SHP77 treated with DMSO at 0.1 percent for 48 hours (cell line): ENCODE results near the gene SLC12A7.
A peak's percentile ranks its signal among the peaks of the same experiment; 100 is the strongest.

ENCODE experiments used
- DNase-seq: peaks from one replicate; lab custom pipeline; 2025; lab: John Stamatoyannopoulos, UW

Gene SLC12A7

DNA sequence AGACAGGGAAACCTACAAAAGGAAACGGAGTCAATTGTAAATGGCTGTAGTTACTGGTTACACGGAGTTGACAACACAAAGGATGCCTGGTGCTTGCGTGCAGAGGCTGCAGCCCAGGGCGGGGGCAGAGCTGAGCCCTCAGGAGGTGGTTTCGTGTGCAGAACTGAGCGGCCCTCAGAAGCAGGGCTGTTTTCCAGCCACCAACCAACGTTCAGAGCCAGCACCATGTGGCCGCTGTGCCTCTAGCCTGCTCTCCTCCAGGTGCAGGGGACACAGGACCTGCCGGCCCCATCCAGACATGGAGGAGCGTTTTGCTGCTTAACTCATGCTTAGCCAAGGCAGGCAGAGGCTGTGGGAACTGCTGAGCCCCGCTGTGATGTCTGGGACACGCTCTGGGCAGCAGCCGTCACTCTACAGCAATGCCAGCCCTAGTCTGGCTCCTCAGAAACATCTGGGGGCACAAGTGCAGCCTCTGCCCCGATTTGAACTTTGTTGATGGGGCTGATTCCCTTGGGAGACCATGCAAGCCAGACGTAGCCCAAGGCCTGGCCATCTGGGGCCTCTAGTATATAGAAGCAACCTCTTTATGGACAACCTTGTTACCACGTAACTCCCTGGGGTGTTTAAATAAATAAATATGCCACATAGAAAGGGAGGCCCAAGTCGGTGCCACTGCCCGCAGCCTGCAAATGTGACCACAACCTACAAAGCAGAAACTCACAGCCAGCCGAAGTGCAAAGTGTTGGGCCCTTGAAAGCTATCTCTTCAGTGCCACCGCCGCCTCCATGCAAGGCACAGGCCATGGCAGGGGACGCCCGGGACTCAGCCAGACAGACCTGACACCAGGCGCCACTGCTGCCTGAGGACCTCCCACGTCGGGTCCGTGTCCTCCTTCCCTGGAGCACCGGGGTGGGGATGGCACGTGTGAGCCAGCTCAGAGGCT, 61.2 kb downstream of the SLC12A7 start:
- DNase-seq, result peak; percentile 12

GRCh38 chr5:1048861-1049838, 62.7 kb downstream of the SLC12A7 start:
- no peak for DNase-seq

- DNase-seq, result no peak
These were observed 63.6 kb downstream of the SLC12A7 start for GRCh38 chr5:1048162-1048721.

- no peak for DNase-seq
These were observed 64.4 kb downstream of the SLC12A7 start for GRCh38 chr5:1047332-1047965.

GRCh38 chr5:1045960-1046560, 65.8 kb downstream of the SLC12A7 start:
- DNase-seq, result no peak

DNA sequence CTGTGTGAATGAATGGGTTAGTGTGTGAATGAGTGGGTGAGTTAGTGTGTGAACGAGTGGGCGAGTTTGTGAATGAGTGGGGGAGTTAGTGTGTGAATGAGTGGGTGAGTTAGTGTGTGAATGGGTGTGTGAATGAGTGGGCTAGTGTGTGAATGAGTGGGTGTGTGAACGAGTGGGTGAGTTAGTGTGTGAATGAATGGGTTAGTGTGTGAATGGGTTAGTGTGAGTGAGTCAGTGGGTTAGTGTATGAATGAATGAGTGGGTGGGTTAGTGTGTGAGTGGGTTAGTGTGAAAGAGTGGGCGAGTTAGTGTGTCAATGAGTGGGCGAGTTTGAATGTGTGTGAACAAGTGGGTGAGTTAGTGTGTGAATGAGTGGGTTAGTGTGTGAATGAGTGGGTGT, 67.7 kb downstream of the SLC12A7 start:
- no peak for DNase-seq

- no peak for DNase-seq
These were observed 68.5 kb downstream of the SLC12A7 start for GRCh38 chr5:1043327-1043726.

- DNase-seq, result no peak
These were observed 69.2 kb downstream of the SLC12A7 start for GRCh38 chr5:1042626-1043025.

GRCh38 chr5:1041225-1042143, 70.4 kb downstream of the SLC12A7 start:
- DNase-seq, result no peak

DNA sequence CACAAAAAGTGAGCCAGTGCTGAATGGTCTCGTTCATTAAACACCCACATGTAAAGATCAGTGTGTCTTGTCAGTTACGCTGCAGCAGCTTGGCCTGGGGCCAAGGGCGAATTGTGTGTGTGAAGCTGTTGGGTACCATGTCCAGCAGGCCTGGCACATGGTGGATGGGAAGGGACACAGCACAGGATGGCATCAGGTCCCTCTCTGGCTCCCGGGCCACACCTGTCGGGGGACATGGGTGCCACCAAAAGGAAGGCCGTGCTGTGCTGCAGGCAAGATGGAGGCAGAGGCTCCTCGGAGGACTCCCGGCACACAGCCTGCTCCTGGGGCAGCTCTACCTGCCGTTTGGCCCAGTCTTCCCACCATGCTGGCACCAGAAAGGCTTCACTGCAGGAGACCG, 71.3 kb downstream of the SLC12A7 start:
- DNase-seq, result no peak

GRCh38 chr5:1039706-1040260, 72.1 kb downstream of the SLC12A7 start:
- DNase-seq, result no peak

DNA sequence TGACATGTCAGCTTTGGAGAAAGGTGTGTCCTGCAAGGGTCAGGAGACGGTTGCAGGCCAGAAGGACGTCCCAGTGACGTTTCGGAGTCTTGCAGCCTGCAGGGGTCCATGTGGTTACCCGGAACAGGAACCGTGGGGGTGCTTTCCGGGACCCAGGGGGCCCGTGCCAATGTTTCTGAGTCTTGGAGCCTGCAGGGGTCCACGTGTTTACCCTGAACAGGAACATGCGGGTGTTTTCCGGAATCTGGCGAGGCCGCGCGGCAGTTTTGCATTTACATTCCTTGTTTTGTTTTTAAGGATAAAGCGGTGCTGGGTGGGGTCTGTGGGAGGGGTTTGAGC, 72.7 kb downstream of the SLC12A7 start:
- DNase-seq, result no peak

DNA sequence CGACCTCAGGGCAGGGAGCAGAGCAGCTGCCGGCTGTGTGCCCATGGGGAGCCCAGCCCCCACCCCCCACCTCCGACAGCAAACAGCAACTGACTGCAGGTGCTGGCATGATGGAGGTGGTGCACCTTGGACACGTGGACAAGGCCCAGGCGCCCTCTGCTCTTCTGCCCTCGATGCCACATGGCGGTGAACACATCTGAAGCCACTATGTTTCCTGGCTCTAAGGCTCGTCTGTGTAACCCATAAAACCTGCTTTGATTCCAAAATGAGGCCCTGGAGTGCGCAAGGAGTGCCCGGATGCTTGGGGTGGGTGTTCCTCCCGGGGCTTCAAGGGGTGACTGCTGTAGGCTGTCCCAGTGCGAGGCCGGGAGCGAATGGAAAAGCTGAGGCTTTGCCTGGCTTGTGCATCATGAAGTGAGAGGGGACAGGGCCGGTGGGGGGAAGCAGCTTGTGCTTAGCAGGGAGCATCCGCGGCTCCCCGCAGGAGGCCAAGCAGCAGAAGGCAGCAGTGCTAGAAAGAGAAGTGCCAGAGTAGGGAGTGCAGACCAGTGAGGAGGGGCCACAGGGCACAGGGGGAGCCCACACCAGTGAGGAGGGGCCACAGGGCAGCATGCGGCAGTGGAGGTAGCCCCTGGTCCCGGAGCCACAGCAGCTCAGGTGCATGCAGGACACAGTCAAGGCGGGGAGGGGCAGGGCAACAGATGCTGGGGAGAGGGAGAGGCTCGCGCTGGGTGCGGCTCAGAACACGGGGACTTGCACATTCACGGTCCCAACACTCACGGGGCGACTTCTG, 73.2 kb downstream of the SLC12A7 start:
- DNase-seq, result no peak

- no peak for DNase-seq
These were observed 74.0 kb downstream of the SLC12A7 start for GRCh38 chr5:1037671-1038416.

- peak; percentile 18 for DNase-seq
These were observed 74.7 kb downstream of the SLC12A7 start for GRCh38 chr5:1037123-1037670.

GRCh38 chr5:1036504-1037122, 75.2 kb downstream of the SLC12A7 start:
- no peak for DNase-seq
